HG03575 (cell line): ENCODE measurements around the gene FAM131A.

Experiments
- ATAC-seq: cut with Tn5 transposase; IDR thresholded peaks from one replicate; pipeline ENCODE4 v1.9.1; 2021; ENCODE audit not compliant: unreplicated experiment, insufficient number of reproducible peaks, low FRiP score; ENCODE audit errors: extremely low read depth

FAM131A gene

GRCh38 chr3:184366619-184367289 lies 29.4 kb downstream of the FAM131A start:
- ATAC-seq: no peak

GRCh38 chr3:184368116-184368515 lies 30.7 kb downstream of the FAM131A start:
- ATAC-seq: no peak

GRCh38 chr3:184368586-184369183 lies 31.3 kb downstream of the FAM131A start:
- no peak for ATAC-seq

GRCh38 chr3:184371570-184372018 lies 34.2 kb downstream of the FAM131A start:
- no peak for ATAC-seq

- no peak for ATAC-seq
Measured at GRCh38 chr3:184372296-184372821, 35.0 kb downstream of the FAM131A start.

- no peak for ATAC-seq
Measured at GRCh38 chr3:184372911-184373310, 35.5 kb downstream of the FAM131A start.

GRCh38 chr3:184373422-184373821 lies 36.0 kb downstream of the FAM131A start:
- no peak for ATAC-seq

GRCh38 chr3:184375747-184376461 lies 38.5 kb downstream of the FAM131A start:
- ATAC-seq: no peak

GRCh38 chr3:184377374-184377773 lies 40.0 kb downstream of the FAM131A start:
- ATAC-seq: no peak

- no peak for ATAC-seq
Measured at GRCh38 chr3:184377882-184378445, 40.6 kb downstream of the FAM131A start, which contains the start of gene THPO. THPO (minus strand) TSS chr3:184378207; CDS start chr3:184376259, 1,948 bp downstream.

- no peak for ATAC-seq
Measured at GRCh38 chr3:184378651-184379357, 41.4 kb downstream of the FAM131A start.

GRCh38 chr3:184379358-184380184 lies 42.2 kb downstream of the FAM131A start, which contains the start of gene CHRD:
CHRD (plus strand) TSS chr3:184380054; CDS start chr3:184380319, 265 bp downstream.
- no peak for ATAC-seq

GRCh38 chr3:184380185-184380626 lies 42.8 kb downstream of the FAM131A start:
- no peak for ATAC-seq

GRCh38 chr3:184380627-184381260 lies 43.3 kb downstream of the FAM131A start:
- ATAC-seq: no peak

- ATAC-seq: no peak
Measured at GRCh38 chr3:184381261-184382224, 44.1 kb downstream of the FAM131A start.

- no peak for ATAC-seq
Measured at GRCh38 chr3:184382326-184383032, 45.1 kb downstream of the FAM131A start.
